NCI-H748 (cell line): ENCODE results near the gene ATG12.
A peak's percentile ranks its signal among the peaks of the same experiment; 100 is the strongest.
"Not testable (repeated sequence)": the region's sequence is repeated elsewhere in the genome, so short reads cannot be mapped to it uniquely, and the experiment has no call there.

Source experiments
- DNase-seq: peaks from one replicate; lab custom pipeline; 2025; ENCODE audit not compliant: unreplicated experiment; lab: John Stamatoyannopoulos, UW

The ATG12 gene

GRCh38 chr5:115843444-115844130 lies 2.2 kb upstream of the ATG12 start:
- DNase-seq, result no peak

DNA sequence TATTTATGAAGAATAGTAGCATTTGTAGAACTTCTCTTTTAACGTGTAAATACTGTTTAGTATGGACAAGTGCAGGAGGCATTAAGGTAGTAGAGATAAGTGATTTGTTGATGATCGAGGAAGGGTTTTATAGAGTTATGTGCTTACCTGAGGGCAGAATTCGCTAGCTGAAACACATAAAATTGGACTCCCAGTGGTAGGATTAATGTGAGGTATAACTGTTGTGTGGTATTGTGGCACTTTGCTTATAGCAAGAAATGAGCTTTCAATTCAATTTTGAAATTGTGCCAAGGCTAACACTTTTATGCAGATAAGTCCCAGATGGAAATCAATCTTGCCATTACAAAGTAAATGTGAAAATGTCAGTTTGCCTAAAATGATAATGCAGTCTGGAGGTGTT lies 1.6 kb upstream of the ATG12 start:
- DNase-seq, result no peak

- DNase-seq, result peak; percentile 82
Observed at GRCh38 chr5:115842089-115842935, 947 bp upstream of the ATG12 start.

- DNase-seq, result no peak
Observed at GRCh38 chr5:115840873-115841272, 492 bp downstream of the ATG12 start.

GRCh38 chr5:115838885-115839518 lies 2.4 kb downstream of the ATG12 start:
- DNase-seq, result peak; percentile 59

DNA sequence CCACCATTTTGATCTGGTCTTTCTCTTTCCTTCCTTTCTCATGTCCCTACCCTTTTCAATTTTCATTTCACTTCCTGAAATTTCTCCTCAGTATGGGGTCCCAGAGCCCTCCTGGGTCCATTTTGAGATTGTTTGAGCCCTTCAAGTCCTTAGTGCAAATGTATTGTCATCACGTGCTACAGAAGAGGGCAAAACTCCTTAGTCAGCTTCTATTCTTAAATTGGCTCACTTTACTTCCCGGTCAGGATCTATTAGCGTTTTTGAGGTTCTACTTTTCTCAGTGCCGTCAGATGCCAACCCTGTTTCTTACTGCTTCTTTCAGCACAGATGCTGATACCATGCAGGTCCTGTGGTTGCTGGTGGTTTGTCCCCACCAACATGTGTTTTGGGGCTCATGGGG lies 5.9 kb downstream of the ATG12 start:
- no peak for DNase-seq

GRCh38 chr5:115831163-115831768 lies 10.1 kb downstream of the ATG12 start:
- peak; percentile 30 for DNase-seq

- no peak for DNase-seq
Observed at GRCh38 chr5:115829913-115830312, 11.5 kb downstream of the ATG12 start.

GRCh38 chr5:115825948-115826347 lies 15.4 kb downstream of the ATG12 start:
- no peak for DNase-seq

DNA sequence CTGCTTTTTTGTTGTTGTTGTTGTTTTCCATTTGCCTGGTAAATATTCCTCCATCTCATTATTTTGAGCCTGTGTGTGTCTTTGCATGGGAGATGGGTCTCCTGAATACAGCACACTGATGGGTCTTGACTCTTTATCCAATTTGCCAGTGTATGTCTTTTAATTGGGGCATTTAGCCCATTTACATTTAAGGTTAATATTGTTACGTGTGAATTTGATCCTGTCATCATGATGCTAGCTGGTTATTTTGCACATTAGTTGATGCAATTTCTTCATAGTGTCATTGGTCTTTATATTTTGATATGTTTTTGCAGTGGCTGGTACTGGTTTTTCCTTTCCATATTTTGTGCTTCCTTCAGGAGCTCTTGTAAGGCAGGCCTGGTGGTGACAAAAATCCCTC lies 16.4 kb downstream of the ATG12 start:
- DNase-seq, result not testable (repeated sequence)

- no peak for DNase-seq
Observed at GRCh38 chr5:115820846-115821245, 20.5 kb downstream of the ATG12 start.

DNA sequence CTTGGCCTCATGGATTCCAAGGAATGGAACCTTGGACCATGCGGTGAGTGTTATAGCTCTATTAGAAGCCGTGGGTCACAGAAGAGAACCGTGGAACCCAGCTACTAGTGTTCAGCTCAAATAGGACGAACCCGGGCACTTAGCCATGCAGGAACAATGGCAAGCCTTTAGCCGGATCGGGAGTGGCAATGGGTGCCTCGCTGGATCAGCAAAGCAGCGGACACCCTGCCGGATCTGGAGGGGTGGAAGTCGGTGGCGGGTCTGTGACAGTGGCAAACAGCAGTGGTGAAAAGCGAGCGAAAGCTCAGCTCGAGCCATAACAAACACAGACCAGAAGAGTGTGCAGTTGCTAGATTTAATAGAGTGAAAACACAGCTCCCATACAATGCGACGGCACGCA lies 22.5 kb downstream of the ATG12 start:
- DNase-seq, result peak; percentile 63

- DNase-seq, result no peak
Observed at GRCh38 chr5:115817386-115817785, 24.0 kb downstream of the ATG12 start.

DNA sequence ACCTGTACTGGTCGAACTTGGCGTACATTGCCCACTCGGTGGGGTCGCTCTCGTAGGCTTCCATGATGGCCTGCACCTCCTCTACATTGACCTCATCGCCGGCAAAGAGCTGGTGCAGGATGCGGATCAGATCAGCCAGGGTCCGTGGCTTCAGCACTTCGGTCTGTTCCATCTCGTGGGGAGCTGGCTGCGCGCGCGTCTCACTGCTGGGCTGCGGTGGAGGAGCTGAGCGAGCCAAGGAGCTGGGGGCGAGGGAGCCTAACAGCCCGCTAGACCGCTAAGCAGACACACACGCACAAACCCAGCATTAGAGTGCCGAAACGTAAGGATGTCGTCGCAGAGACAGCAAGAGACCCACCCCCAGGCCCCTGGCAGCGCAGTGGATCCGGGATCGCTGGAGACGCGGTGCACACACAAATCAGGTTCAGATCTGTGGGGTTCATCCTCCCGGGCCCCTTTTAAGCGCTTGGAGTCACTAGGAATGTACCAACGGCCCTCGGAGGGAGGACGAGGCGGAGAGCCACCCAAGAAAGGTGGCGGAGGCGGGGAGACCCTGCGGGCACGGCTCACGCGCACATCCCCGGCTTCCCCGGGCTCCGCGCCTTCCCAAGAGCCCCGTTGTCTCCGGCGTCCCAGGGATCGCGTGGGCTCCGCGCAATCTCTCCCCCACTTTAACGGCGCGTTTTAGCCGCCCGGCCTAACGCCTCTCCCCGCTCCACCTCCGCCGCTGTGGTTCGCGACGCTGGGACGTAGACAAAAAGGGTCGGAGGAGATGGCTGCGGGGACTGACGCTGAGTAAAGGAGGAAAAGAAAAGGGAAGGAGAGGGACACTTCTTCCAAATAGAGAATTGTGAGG lies 24.9 kb downstream of the ATG12 start, which contains the start of gene CDO1:
TSS of gene CDO1 (minus strand) at position 434 of the 856 bp plus-strand sequence. CDS start at position 172, 262 bp downstream.
- DNase-seq, result no peak

- no peak for DNase-seq
Observed at GRCh38 chr5:115815693-115816225, 25.6 kb downstream of the ATG12 start.

- DNase-seq, result no peak
Observed at GRCh38 chr5:115815006-115815692, 26.2 kb downstream of the ATG12 start.

DNA sequence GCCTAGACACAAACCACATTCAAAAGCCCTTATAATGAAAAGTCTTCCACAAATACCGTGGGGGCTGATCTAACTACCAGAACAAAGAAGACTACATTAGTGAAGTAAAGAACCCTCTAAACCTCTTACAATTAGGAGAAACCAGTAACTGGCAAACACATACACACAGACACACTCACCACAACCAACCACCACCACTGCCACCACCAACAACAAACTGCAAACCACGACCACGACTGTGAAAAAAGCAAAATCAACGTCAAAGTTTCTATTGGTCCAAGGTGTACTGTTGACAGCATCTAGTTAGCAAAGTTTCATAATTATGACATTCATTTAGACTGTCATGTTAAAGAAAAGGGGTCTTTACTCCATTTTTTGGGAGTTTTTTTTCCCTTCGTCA lies 27.6 kb downstream of the ATG12 start:
- no peak for DNase-seq

- no peak for DNase-seq
Observed at GRCh38 chr5:115812372-115812771, 29.0 kb downstream of the ATG12 start.

- no peak for DNase-seq
Observed at GRCh38 chr5:115811406-115811805, 30.0 kb downstream of the ATG12 start.

GRCh38 chr5:115810761-115811160 lies 30.6 kb downstream of the ATG12 start:
- DNase-seq, result no peak
